LNCAP (cell line): ENCODE data around the gene TSPYL6.

ENCODE experiments used
- TF ChIP-seq, protein P1 (sequence below): fragments of 450-650 bp; IDR thresholded peaks from 2 replicates; pipeline ENCODE4 v1.5.1; 2017; ENCODE audit warnings: mild to moderate bottlenecking

TSPYL6 gene

DNA sequence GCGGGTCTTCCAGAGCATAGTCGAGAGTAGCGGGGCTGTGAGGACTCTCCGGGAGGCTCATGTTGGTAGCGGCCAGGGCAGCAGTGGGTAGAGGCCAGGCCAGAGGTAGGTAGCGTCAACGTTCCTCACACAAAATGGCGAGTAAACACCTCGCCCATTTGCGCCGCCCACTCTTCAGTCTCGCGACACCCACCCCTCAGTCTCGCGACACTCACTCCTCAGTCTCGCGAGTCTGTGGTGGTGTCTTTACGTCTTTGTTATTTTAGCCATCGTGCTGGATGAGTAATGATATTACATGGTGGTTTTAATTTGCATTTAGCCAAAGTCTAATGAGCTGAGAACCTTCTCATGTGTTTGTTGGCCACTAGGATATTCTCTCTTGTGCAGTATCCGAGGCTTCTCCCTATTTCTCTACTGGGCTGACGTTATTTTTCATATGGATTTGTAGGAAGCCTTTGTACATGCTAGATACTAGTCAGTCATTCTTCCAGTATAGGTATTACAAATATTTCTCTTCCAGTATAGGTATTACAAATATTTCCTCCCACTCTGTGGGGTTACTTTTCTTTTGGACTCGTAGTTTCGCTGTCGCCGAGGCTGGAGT is at the start of gene TSPYL6:
Gene TSPYL6 (minus strand): TSS at position 139 of the 604 bp plus-strand sequence. CDS start 78 bp downstream, at position 61.
- TF ChIP-seq, protein P1, sequence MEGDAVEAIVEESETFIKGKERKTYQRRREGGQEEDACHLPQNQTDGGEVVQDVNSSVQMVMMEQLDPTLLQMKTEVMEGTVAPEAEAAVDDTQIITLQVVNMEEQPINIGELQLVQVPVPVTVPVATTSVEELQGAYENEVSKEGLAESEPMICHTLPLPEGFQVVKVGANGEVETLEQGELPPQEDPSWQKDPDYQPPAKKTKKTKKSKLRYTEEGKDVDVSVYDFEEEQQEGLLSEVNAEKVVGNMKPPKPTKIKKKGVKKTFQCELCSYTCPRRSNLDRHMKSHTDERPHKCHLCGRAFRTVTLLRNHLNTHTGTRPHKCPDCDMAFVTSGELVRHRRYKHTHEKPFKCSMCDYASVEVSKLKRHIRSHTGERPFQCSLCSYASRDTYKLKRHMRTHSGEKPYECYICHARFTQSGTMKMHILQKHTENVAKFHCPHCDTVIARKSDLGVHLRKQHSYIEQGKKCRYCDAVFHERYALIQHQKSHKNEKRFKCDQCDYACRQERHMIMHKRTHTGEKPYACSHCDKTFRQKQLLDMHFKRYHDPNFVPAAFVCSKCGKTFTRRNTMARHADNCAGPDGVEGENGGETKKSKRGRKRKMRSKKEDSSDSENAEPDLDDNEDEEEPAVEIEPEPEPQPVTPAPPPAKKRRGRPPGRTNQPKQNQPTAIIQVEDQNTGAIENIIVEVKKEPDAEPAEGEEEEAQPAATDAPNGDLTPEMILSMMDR = no peak

DNA sequence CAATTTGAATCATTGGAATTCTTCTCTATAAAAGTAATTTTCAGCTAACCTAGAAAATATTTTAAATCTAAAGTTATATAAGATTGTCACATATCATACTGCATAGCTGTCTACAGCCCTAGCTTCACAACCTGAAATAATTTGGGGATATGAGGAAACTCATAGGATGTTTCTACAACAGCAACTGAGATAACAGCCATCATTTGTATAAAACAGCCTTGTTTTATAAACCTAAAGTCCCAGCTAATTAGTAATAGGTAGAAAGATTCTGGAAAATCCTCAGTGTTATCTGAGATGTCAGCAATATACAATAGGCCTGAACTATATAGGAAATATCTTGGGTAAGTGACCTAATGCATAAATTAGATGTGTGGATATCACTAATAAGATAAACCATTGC is 47.6 kb upstream of the TSPYL6 start:
- TF ChIP-seq, protein P1 = no peak

DNA sequence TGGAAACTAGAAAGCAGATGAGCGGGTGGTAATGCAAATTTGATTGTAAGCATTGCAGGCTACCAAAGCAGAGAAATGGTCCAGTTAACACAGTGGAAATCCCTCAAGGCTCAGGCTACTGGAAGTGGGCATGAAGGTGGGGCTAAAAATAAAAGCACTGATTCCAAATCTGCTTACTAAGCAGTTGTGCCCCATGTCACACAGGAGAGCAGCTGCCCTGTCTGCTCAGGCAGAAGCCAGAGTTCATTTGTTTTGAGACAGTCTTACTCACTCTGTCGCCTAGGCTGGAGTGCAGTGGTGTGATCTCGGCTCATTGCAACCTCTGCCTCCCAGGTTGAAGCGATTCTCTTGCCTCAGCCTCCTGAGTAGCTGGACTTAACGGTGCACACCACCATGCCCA is 42.5 kb upstream of the TSPYL6 start:
- TF ChIP-seq, protein P1 = no peak

DNA sequence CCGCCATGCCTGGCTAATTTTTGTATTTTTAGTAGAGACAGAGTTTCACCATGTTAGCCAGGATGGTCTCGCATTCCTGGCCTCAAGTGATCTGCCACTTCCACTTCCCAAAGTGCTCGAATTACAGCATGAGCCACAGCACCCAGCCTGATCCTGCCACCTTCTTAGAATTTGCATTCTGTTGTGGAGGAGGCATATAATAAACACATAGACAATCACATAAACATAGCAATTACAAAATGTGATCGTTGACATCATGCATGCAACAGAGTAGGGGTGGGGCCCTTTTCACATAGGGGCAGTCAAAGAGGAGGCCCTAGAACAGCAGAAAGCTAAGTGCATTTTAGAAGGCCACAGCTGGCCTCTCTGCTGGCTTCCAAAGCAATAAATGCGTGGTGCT is 39.9 kb upstream of the TSPYL6 start:
- TF ChIP-seq, protein P1 = no peak

DNA sequence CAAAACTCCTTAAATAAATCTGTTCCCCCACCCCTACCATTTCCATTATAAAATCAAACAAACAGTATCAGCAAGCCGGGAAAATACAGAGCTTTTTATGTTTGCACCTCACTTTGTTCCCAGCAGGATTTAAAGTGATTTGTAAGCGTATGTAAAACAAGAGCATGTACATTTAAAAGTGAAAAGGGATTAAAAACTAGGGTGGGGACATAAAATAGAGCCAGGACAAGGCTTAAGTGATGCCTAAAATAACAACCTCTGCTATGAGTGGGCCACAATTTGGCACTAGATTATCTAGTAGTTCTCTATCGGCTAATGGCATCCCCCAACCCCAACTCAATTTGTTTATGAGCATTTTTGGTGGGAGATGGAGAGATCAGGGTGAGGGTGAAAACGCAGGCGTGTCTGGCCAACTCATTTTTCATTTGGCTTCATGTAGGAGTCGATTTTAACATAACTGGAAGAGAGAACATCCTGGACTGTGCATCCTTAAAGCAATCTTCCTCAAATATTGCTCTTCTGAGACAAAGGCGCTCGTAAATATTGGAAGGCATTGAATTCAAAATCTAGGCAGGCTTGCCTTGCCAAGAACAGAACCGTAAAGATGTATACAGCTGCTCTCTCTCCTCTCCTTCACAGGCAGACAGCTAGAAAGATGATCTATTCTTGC is 34.5 kb upstream of the TSPYL6 start:
- TF ChIP-seq, protein P1 = no peak

DNA sequence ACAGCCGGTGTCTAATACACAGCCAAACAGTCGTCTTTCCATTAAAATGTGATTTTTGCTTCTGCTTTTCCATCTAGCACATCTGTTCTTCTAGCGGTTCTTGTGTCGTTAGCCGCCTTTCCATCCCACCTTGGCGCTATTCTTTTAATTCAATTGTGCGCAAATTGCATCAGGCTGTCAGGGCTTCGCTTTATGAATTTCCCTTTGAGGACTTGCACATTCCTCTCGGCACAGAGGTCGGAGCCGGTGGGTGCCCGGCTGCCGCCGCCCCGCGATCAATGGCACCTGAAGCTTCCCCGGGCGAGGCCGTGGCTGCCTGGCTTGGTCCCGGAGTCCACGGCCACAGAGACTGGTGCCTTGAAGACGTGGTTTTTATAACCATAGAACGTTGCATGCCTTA is 33.9 kb upstream of the TSPYL6 start:
- TF ChIP-seq, protein P1 = no peak

DNA sequence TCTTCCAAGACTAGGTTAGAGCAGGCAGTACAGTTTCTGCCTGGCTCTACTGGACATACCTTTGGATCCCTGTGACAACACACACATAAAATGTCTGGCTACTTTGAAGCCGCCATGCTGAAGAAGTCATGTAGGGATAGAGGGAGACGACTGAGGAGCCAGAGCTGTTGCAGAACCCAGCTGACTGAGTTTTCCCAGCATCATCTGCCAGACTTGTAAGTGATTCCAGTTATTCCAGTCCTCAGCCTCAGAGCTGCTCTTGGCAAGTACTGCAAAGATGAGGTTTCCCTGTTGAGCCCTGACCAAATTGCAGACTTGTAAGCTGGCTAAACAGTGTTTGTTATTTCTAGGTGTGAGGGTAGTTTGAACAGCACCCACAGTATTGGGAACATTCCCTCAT is 31.5 kb upstream of the TSPYL6 start:
- TF ChIP-seq, protein P1 = no peak
